ENCODE measurements around the gene DPF3.

The DPF3 gene

GRCh38 chr14:72612041-72612440 is 281.9 kb downstream of the DPF3 start:
- H3K9ac ChIP-seq (ENCODE audit: low read length): no peak overlapping the region
- H3K9me2 ChIP-seq (replicated peaks; ENCODE audit: insufficient read depth, low read length): no peaks in the 10 kb centered on the region
- no peak overlapping the region for H3K27ac ChIP-seq (ENCODE audit: low read depth, low read length)
- no peak overlapping the region for H3K4me3 ChIP-seq (ENCODE audit: insufficient read depth, low read length, poor library complexity, severe bottlenecking)
- no peak overlapping the region for H3K4me2 ChIP-seq (ENCODE audit: low read depth, low read length, poor library complexity, severe bottlenecking)
- H3K79me2 ChIP-seq (ENCODE audit: insufficient read depth, low read length): no peaks in the 10 kb centered on the region
- H3K36me3 ChIP-seq (ENCODE audit: low read length): no peaks in the 10 kb centered on the region
- H2AFZ ChIP-seq (ENCODE audit: low read depth, low read length, severe bottlenecking): no peak overlapping the region
- H3K9me3 ChIP-seq (ENCODE audit: insufficient read depth, low read length): no peaks in the 10 kb centered on the region
- H4K20me1 ChIP-seq (ENCODE audit: low read depth, low read length): no peaks in the 10 kb centered on the region
- no peaks in the 10 kb centered on the region for H3F3A ChIP-seq (ENCODE audit: insufficient read depth)
- no peak for TF ChIP-seq CTCF (IDR thresholded peaks at IDR 0.05; ENCODE audit: insufficient read depth, low read length, poor library complexity, severe bottlenecking)
- no peak for TF ChIP-seq EZH2phosphoT487 (conservative IDR thresholded peaks at IDR 0.05; ENCODE audit: low read length)
- H3K27me3 ChIP-seq (ENCODE audit: low read length): no peaks in the 10 kb centered on the region

GRCh38 chr14:72611506-72611905 is 282.4 kb downstream of the DPF3 start:
- no peak overlapping the region for H2AFZ ChIP-seq (ENCODE audit: low read depth, low read length, severe bottlenecking)
- H3K9me3 ChIP-seq (ENCODE audit: insufficient read depth, low read length): no peaks in the 10 kb centered on the region
- no peak for TF ChIP-seq EZH2phosphoT487 (conservative IDR thresholded peaks at IDR 0.05; ENCODE audit: low read length)
- no peak for TF ChIP-seq CTCF (IDR thresholded peaks at IDR 0.05; ENCODE audit: insufficient read depth, low read length, poor library complexity, severe bottlenecking)
- no peaks in the 10 kb centered on the region for H3K36me3 ChIP-seq (ENCODE audit: low read length)
- H3K27ac ChIP-seq (ENCODE audit: low read depth, low read length): no peak overlapping the region
- no peaks in the 10 kb centered on the region for H3K9me2 ChIP-seq (replicated peaks; ENCODE audit: insufficient read depth, low read length)
- H3K27me3 ChIP-seq (ENCODE audit: low read length): no peaks in the 10 kb centered on the region
- no peak overlapping the region for H3K4me2 ChIP-seq (ENCODE audit: low read depth, low read length, poor library complexity, severe bottlenecking)
- no peak overlapping the region for H3K9ac ChIP-seq (ENCODE audit: low read length)
- no peak overlapping the region for H3K4me3 ChIP-seq (ENCODE audit: insufficient read depth, low read length, poor library complexity, severe bottlenecking)
- no peaks in the 10 kb centered on the region for H3F3A ChIP-seq (ENCODE audit: insufficient read depth)
- no peaks in the 10 kb centered on the region for H4K20me1 ChIP-seq (ENCODE audit: low read depth, low read length)
- no peaks in the 10 kb centered on the region for H3K79me2 ChIP-seq (ENCODE audit: insufficient read depth, low read length)

- no peak overlapping the region for H3K9ac ChIP-seq (ENCODE audit: low read length)
These were observed 283.1 kb downstream of the DPF3 start for GRCh38 chr14:72610831-72611200.

More at GRCh38 chr14:72610831-72611200, 283.1 kb downstream of the DPF3 start:
- no peaks in the 10 kb centered on the region for H4K20me1 ChIP-seq (ENCODE audit: low read depth, low read length)
- no peak overlapping the region for H3K4me2 ChIP-seq (ENCODE audit: low read depth, low read length, poor library complexity, severe bottlenecking)
- H3K79me2 ChIP-seq (ENCODE audit: insufficient read depth, low read length): no peaks in the 10 kb centered on the region
- H3K27me3 ChIP-seq (ENCODE audit: low read length): no peaks in the 10 kb centered on the region
- no peaks in the 10 kb centered on the region for H3K9me2 ChIP-seq (replicated peaks; ENCODE audit: insufficient read depth, low read length)
- TF ChIP-seq CTCF (IDR thresholded peaks at IDR 0.05; ENCODE audit: insufficient read depth, low read length, poor library complexity, severe bottlenecking) (no peak), EZH2phosphoT487 (conservative IDR thresholded peaks at IDR 0.05; ENCODE audit: low read length) (no peak)
- no peak overlapping the region for H2AFZ ChIP-seq (ENCODE audit: low read depth, low read length, severe bottlenecking)
- no peaks in the 10 kb centered on the region for H3F3A ChIP-seq (ENCODE audit: insufficient read depth)
- H3K27ac ChIP-seq (ENCODE audit: low read depth, low read length): no peak overlapping the region
- no peak overlapping the region for H3K4me3 ChIP-seq (ENCODE audit: insufficient read depth, low read length, poor library complexity, severe bottlenecking)
- no peaks in the 10 kb centered on the region for H3K9me3 ChIP-seq (ENCODE audit: insufficient read depth, low read length)
- H3K36me3 ChIP-seq (ENCODE audit: low read length): no peaks in the 10 kb centered on the region
